Right ventricle myocardium superior (tissue), 1 donor: Measurements from ENCODE around the gene ST6GAL2. TPM values are rescaled to one million over a fixed set of nuclear protein-coding genes. Genes with fewer than 3 reads are reported as not detected.

ENCODE experiments used
- ATAC-seq: fragments of 200-7000 bp; cut with Tn5 transposase; one replicate; pipeline ENCODE4 v1.9.1; 2020; ENCODE audit warnings: mild to moderate bottlenecking; ENCODE audit not compliant: poor library complexity
- DNase-seq: peaks from one replicate; pipeline ENCODE4 v3.0.0-alpha.2; 2020
- intact Hi-C: fragments of 100-400 bp; cut with DNase I; formaldehyde crosslinking; loops from one replicate; pipeline ENCODE4 v1.11.2; 2022
- total RNA-seq: library from RNA; stranded (reverse); fragmentation: NEBNext Ultra II Directional; extraction: Animal tissue kit (Norgen Biotek cat#: 25700); gene quantifications from one replicate; pipeline ENCODE4 v1.2.1, GENCODE V29; 2021
- donor health status: DM: no; HTN: yes; CAD: no; lungs with severe emphysema.

ST6GAL2 gene
- total RNA-seq, 1 donor from 2014 or later, result not detected

GRCh38 chr2:106867196-106867953 is 18.6 kb downstream of the ST6GAL2 start:
- no peak for DNase-seq
- intact Hi-C loops, result no loop called here
- ATAC-seq, result no peak

- no peak for DNase-seq
- no peak for ATAC-seq
- intact Hi-C loops, result no loop called here
These were observed 19.3 kb downstream of the ST6GAL2 start for GRCh38 chr2:106866641-106867040.

GRCh38 chr2:106864051-106864450 is 21.9 kb downstream of the ST6GAL2 start:
- ATAC-seq, result no peak
- intact Hi-C loops, result no loop called here

GRCh38 chr2:106863387-106863786 is 22.6 kb downstream of the ST6GAL2 start:
- intact Hi-C loops, result no loop called here
- no peak for ATAC-seq
- no peak for DNase-seq

More at GRCh38 chr2:106864051-106864450, 21.9 kb downstream of the ST6GAL2 start:
- DNase-seq, result no peak

GRCh38 chr2:106859498-106859897 is 26.5 kb downstream of the ST6GAL2 start:
- DNase-seq (no peak), ATAC-seq (no peak)
- intact Hi-C loops, result no loop called here

- intact Hi-C loops, result no loop called here
- DNase-seq (no peak), ATAC-seq (no peak)
These were observed 27.2 kb downstream of the ST6GAL2 start for GRCh38 chr2:106858810-106859209.

GRCh38 chr2:106857882-106858478 is 28.0 kb downstream of the ST6GAL2 start:
- intact Hi-C loops, result no loop called here
- ATAC-seq (no peak), DNase-seq (no peak)

- DNase-seq, result no peak
- intact Hi-C loops, result no loop called here
- no peak for ATAC-seq
These were observed 32.3 kb downstream of the ST6GAL2 start for GRCh38 chr2:106853631-106854030.

- intact Hi-C loops, result no loop called here
- DNase-seq, result no peak
- no peak for ATAC-seq
These were observed 34.0 kb downstream of the ST6GAL2 start for GRCh38 chr2:106851881-106852501.

- DNase-seq (no peak), ATAC-seq (peak; percentile 61)
- intact Hi-C loops, result no loop called here
These were observed 34.7 kb downstream of the ST6GAL2 start for GRCh38 chr2:106851087-106851874.

GRCh38 chr2:106849253-106849652 is 36.7 kb downstream of the ST6GAL2 start:
- ATAC-seq, result no peak
- no peak for DNase-seq
- intact Hi-C loops, result no loop called here

- ATAC-seq (no peak), DNase-seq (no peak)
- intact Hi-C loops, result no loop called here
These were observed 38.6 kb downstream of the ST6GAL2 start for GRCh38 chr2:106847366-106847765.

GRCh38 chr2:106845716-106846115 is 40.3 kb downstream of the ST6GAL2 start:
- intact Hi-C loops, result no loop called here
- ATAC-seq, result no peak
- no peak for DNase-seq

GRCh38 chr2:106843910-106844250 is 42.1 kb downstream of the ST6GAL2 start:
- no peak for ATAC-seq
- intact Hi-C loops, result no loop called here
- DNase-seq, result no peak

- intact Hi-C loops, result no loop called here
- DNase-seq (no peak), ATAC-seq (no peak)
These were observed 42.7 kb downstream of the ST6GAL2 start for GRCh38 chr2:106843001-106843909.

- no peak for ATAC-seq
These were observed 43.9 kb downstream of the ST6GAL2 start for GRCh38 chr2:106841886-106842645.

GRCh38 chr2:106840818-106841217 is 45.1 kb downstream of the ST6GAL2 start:
- intact Hi-C loops, result no loop called here
- DNase-seq (no peak), ATAC-seq (no peak)

More at GRCh38 chr2:106841886-106842645, 43.9 kb downstream of the ST6GAL2 start:
- intact Hi-C loops, result no loop called here
- no peak for DNase-seq
